ENCODE data around the gene AUTS2.

The AUTS2 gene

GRCh38 chr7:69657331-69657730, 59.1 kb downstream of the AUTS2 start:
- Histone ChIP-seq H3K9me3 (ENCODE audit: control insufficient read depth, insufficient read depth, low read depth, low read length) (no peaks in the 10 kb centered on the region), H3K4me3 (ENCODE audit: low read depth, low read length) (no peak overlapping the region), H3K36me3 (ENCODE audit: control insufficient read depth in 2 of 2, insufficient read depth in 1 of 2, low read length in 2 of 2) (no peaks in the 10 kb centered on the region), H3K27ac (ENCODE audit: extremely low read depth, low read depth, low read length) (no peak overlapping the region), H3K4me1 (ENCODE audit: control insufficient read depth, insufficient read depth, low read length) (peaks cover 67% of the 10 kb centered on the region)
- no peak for TF ChIP-seq ZNF138 (tag by site-specific recombination; IDR thresholded peaks at IDR 0.05; ENCODE audit: borderline replicate concordance)
- TF ChIP-seq ZNF664 (tag by site-specific recombination; IDR thresholded peaks at IDR 0.05) = no peak
- TF ChIP-seq SCRT2 (tag by site-specific recombination; IDR thresholded peaks at IDR 0.05) = 0 out of 2 replicates have a peak, but pooled peaks have one; percentile 62
- no peak for TF ChIP-seq WT1 (tag by site-specific recombination; IDR thresholded peaks at IDR 0.05)
- TF ChIP-seq ZSCAN23 (tag by site-specific recombination; IDR thresholded peaks at IDR 0.05) = no peak
- TF ChIP-seq ZNF561 (tag by site-specific recombination; IDR thresholded peaks at IDR 0.05; ENCODE audit: borderline replicate concordance) = no peak
- POLR2A ChIA-PET = no interaction called here
- CTCF ChIA-PET = interaction anchor here (0.7 kb wide), 1 partner anchor 23 kb away, joined by 3 read pairs; no protein-coding TSS in a partner anchor

- TF ChIP-seq PRDM4 (tag by site-specific recombination; IDR thresholded peaks at IDR 0.05) (no peak), PRDM6 (tag by site-specific recombination; IDR thresholded peaks at IDR 0.05) (peak; percentile 20; the same call in 1 of the 2 replicates)
- ChIA-PET POLR2A (no interaction called here), CTCF (no interaction called here)
- Histone ChIP-seq H3K36me3 (ENCODE audit: control insufficient read depth in 2 of 2, insufficient read depth in 1 of 2, low read length in 2 of 2) (no peaks in the 10 kb centered on the region), H3K9me3 (ENCODE audit: control insufficient read depth, insufficient read depth, low read depth, low read length) (no peaks in the 10 kb centered on the region), H3K4me3 (ENCODE audit: low read depth, low read length) (no peak overlapping the region), H3K27ac (ENCODE audit: extremely low read depth, low read depth, low read length) (no peak overlapping the region), H3K4me1 (ENCODE audit: control insufficient read depth, insufficient read depth, low read length) (peaks cover 74% of the 10 kb centered on the region)
Measured at GRCh38 chr7:69657985-69658384, 59.7 kb downstream of the AUTS2 start.

- no peak for TF ChIP-seq SP7 (tag by site-specific recombination; IDR thresholded peaks at IDR 0.05)
- no peak for TF ChIP-seq ZNF704 (tag by site-specific recombination; IDR thresholded peaks at IDR 0.05)
- TF ChIP-seq ZNF433 (tag by site-specific recombination; IDR thresholded peaks at IDR 0.05; ENCODE audit: low read depth) = no peak
- no peak for TF ChIP-seq ZNF223 (tag by site-specific recombination; IDR thresholded peaks at IDR 0.05)
- no peak for TF ChIP-seq ZNF521 (tag by site-specific recombination; IDR thresholded peaks at IDR 0.05)
- TF ChIP-seq PRDM1 (tag by site-specific recombination; IDR thresholded peaks at IDR 0.05) = no peak
- TF ChIP-seq ZNF514 (tag by site-specific recombination; IDR thresholded peaks at IDR 0.05) = no peak
- no peak overlapping the region for H3K4me3 ChIP-seq (ENCODE audit: low read depth, low read length)
- H3K36me3 ChIP-seq (ENCODE audit: control insufficient read depth in 2 of 2, insufficient read depth in 1 of 2, low read length in 2 of 2) = no peaks in the 10 kb centered on the region
- H3K27ac ChIP-seq (ENCODE audit: extremely low read depth, low read depth, low read length) = no peak overlapping the region
- no peaks in the 10 kb centered on the region for H3K9me3 ChIP-seq (ENCODE audit: control insufficient read depth, insufficient read depth, low read depth, low read length)
- ChIA-PET CTCF (interaction anchor here (1.1 kb wide), 1 partner anchor 17 kb away, joined by 3 read pairs; no protein-coding TSS in a partner anchor), POLR2A (no interaction called here)
- peaks cover 68% of the 10 kb centered on the region for H3K4me1 ChIP-seq (ENCODE audit: control insufficient read depth, insufficient read depth, low read length)
Measured at GRCh38 chr7:69659983-69660382, 61.7 kb downstream of the AUTS2 start.
